ENCODE data around the gene ALOXE3.

The ALOXE3 gene

DNA sequence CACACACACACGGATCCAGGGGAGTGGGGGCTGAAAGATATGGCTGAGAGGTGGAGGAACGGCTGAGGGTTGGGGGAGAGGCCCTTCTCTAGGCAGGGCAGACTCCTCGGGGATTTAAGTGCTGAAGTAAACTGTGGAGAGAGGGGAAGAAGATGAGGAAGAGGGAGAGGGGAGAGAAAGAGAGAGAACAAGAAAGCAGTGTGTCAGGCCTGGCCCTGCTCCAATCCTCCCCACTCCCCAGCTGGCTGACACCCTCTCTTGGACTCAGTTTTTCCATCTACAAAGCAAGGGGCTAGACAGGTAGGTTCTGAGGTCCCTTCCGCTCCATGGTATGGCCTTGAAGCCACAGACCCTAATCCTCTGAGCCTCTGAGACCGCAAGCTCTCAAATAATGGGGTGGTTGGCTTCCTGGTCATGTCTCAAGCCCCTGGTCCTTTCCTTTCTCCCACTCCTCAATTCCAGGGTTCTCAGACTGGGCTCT, 42.5 kb upstream of the ALOXE3 start:
- TF ChIP-seq, protein P1, sequence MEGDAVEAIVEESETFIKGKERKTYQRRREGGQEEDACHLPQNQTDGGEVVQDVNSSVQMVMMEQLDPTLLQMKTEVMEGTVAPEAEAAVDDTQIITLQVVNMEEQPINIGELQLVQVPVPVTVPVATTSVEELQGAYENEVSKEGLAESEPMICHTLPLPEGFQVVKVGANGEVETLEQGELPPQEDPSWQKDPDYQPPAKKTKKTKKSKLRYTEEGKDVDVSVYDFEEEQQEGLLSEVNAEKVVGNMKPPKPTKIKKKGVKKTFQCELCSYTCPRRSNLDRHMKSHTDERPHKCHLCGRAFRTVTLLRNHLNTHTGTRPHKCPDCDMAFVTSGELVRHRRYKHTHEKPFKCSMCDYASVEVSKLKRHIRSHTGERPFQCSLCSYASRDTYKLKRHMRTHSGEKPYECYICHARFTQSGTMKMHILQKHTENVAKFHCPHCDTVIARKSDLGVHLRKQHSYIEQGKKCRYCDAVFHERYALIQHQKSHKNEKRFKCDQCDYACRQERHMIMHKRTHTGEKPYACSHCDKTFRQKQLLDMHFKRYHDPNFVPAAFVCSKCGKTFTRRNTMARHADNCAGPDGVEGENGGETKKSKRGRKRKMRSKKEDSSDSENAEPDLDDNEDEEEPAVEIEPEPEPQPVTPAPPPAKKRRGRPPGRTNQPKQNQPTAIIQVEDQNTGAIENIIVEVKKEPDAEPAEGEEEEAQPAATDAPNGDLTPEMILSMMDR (IDR thresholded peaks at IDR 0.05; ENCODE audit: poor library complexity, severe bottlenecking): no peak
- DNase-seq (ENCODE audit: low spot score) (no peak), ATAC-seq (ENCODE audit: low read depth) (no peak)
- Histone ChIP-seq H3K9me3 (ENCODE audit: severe bottlenecking) (no peaks in the 10 kb centered on the region), H3K27me3 (ENCODE audit: insufficient read depth, poor library complexity, severe bottlenecking) (no peaks in the 10 kb centered on the region), H3K36me3 (ENCODE audit: low read depth) (peaks cover 31% of the 10 kb centered on the region), H3K4me3 (ENCODE audit: severe bottlenecking) (no peak overlapping the region), H3K4me1 (ENCODE audit: insufficient read depth, poor library complexity, severe bottlenecking) (peaks cover 18% of the 10 kb centered on the region), H3K27ac (ENCODE audit: poor library complexity, severe bottlenecking) (peak overlapping the region; percentile 73)

DNA sequence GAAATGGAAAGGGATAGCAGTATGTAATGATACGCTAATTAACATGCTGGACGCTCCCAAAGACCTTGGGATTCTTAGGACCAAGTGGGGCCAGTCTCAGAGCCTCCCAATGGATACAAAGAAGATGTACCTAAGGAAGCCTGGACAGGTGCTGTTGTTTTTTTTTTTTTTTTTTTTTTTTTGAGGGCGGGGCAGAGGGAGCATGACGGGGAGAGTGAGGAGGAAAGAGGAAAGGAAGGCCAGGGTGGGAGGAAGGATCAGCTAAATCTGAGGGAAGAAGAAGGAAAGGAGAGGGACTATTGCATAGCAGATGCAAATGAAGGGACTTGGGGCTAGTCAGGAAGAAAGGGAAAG, 41.9 kb upstream of the ALOXE3 start:
- peak overlapping the region; percentile 73 for H3K27ac ChIP-seq (ENCODE audit: poor library complexity, severe bottlenecking)
- TF ChIP-seq, protein P1 (IDR thresholded peaks at IDR 0.05; ENCODE audit: poor library complexity, severe bottlenecking): no peak
- no peak for DNase-seq (ENCODE audit: low spot score)
- H3K4me3 ChIP-seq (ENCODE audit: severe bottlenecking): no peak overlapping the region
- H3K9me3 ChIP-seq (ENCODE audit: severe bottlenecking): no peaks in the 10 kb centered on the region
- no peak for ATAC-seq (ENCODE audit: low read depth)
- H3K4me1 ChIP-seq (ENCODE audit: insufficient read depth, poor library complexity, severe bottlenecking): peaks cover 18% of the 10 kb centered on the region
- H3K36me3 ChIP-seq (ENCODE audit: low read depth): peaks cover 37% of the 10 kb centered on the region
- H3K27me3 ChIP-seq (ENCODE audit: insufficient read depth, poor library complexity, severe bottlenecking): no peaks in the 10 kb centered on the region

DNA sequence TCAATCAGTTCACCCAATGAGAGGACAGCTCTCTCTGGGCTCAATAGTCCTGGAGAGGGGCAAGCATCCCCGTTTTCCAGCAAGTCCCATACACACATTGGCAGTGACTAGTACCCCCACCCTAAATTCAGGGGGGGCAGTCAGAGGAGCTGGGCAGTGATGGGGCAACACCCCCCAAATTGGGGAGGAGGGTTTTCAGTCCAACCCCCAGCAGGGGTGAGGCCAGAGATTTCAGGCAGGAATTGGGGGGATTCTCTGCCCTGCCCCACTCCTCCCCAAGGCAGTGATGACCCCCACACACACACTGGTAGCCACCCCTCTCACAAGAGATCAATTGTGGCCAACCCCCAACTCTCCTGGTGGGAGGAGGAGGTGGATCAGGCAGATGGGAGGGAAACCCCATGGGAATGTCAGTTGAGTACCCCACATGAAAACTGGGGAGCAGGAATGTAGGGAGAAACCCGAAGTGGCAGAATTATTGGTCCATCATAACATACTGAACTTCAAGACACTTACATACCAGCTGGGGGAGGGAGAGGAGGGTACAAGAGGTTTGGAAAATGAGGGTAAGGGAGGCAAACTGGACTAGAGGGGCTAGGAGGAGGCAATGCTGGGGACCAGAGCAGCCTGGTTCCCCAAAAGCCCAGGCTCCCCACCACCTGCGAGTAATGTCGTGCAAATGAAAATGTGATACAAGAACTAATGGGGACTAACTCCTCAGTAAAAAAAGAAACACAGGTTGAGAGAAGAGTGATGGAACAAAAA, 41.3 kb upstream of the ALOXE3 start:
- TF ChIP-seq, protein P1 (IDR thresholded peaks at IDR 0.05; ENCODE audit: poor library complexity, severe bottlenecking): no peak

DNA sequence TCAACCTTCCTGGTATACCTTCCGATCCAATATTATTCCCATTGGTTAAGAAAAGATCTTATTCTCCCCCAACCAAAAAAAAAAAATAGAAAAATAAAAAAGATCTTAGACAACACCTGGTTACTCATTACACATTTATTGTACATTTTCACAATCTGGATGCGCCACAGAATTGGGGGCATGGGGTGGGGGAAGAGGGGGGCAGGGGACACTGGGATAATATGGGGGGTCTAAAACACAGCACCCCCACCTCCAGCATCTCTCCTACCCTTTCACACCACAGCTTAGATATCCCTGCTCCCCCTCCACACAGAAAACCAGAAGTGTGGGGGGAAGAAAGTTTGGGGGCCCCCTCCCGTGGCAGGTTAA, 40.7 kb upstream of the ALOXE3 start:
- Histone ChIP-seq H3K27ac (ENCODE audit: poor library complexity, severe bottlenecking) (no peak overlapping the region), H3K4me1 (ENCODE audit: insufficient read depth, poor library complexity, severe bottlenecking) (peaks cover 13% of the 10 kb centered on the region), H3K9me3 (ENCODE audit: severe bottlenecking) (no peaks in the 10 kb centered on the region), H3K36me3 (ENCODE audit: low read depth) (peaks cover 45% of the 10 kb centered on the region), H3K4me3 (ENCODE audit: severe bottlenecking) (no peak overlapping the region), H3K27me3 (ENCODE audit: insufficient read depth, poor library complexity, severe bottlenecking) (no peaks in the 10 kb centered on the region)
- no peak for ATAC-seq (ENCODE audit: low read depth)
- TF ChIP-seq, protein P1 (IDR thresholded peaks at IDR 0.05; ENCODE audit: poor library complexity, severe bottlenecking): peak; percentile 48
- DNase-seq (ENCODE audit: low spot score): no peak

More for the DNA sequence above, 41.3 kb upstream of the ALOXE3 start:
- peaks cover 18% of the 10 kb centered on the region for H3K4me1 ChIP-seq (ENCODE audit: insufficient read depth, poor library complexity, severe bottlenecking)
- no peaks in the 10 kb centered on the region for H3K9me3 ChIP-seq (ENCODE audit: severe bottlenecking)
- H3K36me3 ChIP-seq (ENCODE audit: low read depth): peaks cover 43% of the 10 kb centered on the region
- H3K4me3 ChIP-seq (ENCODE audit: severe bottlenecking): no peak overlapping the region
- H3K27me3 ChIP-seq (ENCODE audit: insufficient read depth, poor library complexity, severe bottlenecking): no peaks in the 10 kb centered on the region
- no peak for ATAC-seq (ENCODE audit: low read depth)
- peak overlapping the region; percentile 73 for H3K27ac ChIP-seq (ENCODE audit: poor library complexity, severe bottlenecking)
- no peak for DNase-seq (ENCODE audit: low spot score)

Measured in RWPE2 (cell line).